GM21576 (cell line): ENCODE measurements around the gene ACTR3C.
"Not testable (repeated sequence)": the region's sequence is repeated elsewhere in the genome, so short reads cannot be mapped to it uniquely, and the experiment has no call there.

ENCODE experiments used
- ATAC-seq: cut with Tn5 transposase; IDR thresholded peaks from one replicate; pipeline ENCODE4 v1.9.1; 2021; ENCODE audit warnings: mild to moderate bottlenecking, moderate library complexity; ENCODE audit not compliant: unreplicated experiment

The ACTR3C gene

DNA sequence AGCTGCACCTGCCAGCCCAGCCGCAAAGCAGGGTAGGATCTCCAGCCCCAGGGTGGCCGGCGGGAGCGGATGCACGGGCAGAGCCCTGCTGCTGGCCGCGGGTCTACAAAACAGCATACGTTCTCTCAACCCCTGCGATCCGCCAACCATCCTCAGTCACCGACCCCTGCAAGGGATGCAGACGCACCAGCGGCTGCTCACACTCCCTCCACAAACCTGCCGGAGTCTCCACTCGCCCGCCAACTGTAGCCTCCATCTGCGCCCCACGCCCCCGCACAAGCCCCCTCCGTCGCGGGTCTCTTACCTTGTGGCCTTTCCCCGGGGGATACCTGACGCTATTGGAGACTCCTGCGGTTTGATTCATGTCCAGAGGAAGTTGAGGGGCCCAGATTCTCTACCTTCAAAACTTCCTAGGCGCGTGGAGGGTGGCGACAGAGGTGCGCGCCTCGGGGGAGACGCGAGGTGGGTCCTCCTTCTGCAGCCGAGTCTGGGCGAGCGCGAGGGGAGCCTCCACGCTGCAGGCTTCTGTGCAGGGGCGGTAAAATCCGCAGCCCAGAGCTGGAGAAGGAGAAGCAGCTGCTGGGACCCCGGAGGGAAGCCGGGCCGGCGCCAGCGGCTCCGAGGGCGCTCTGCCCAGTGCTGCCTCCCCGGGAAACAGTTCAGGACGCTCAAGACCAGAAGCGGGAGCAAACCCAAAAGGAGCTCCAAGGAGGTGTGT, 103.2 kb downstream of the ACTR3C start:
- ATAC-seq = not testable (repeated sequence)

DNA sequence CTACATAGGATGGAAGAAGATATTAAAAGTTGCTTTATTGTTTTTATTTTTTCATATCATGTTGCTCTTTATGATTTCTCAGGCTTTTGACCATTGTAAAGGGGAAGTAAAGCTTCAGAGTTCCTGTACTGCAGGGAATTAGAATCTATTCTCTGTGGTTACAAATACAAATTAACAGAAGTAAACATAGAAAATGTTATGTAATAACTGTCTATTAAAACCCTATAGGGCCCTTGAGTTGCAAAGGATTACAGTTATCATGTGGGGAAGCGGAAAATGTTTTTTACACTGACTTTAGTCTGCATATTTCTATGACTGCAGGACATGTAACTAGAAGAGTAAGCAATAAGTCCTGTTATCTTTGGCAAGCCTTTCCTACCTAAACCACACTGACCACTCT, 116.5 kb downstream of the ACTR3C start:
- not testable (repeated sequence) for ATAC-seq

DNA sequence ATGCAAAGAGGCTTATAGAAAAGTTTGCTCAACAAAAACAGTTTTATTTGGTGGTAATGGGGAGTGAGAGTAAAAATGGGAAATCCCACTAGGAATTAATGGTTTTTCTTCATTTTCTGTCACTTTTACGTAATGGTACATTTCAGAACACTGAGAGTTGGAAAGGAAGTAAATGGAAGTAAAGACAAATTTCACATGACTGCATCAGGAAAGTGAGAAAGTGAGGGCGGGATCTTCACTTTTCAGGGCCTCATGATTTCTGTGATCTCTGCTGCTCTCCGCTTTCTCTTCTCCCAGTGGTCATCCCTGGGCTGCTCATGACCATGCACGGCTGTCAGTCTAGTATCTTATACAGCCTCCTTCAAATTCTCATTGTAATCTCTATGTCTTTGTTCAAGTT, 117.5 kb downstream of the ACTR3C start:
- not testable (repeated sequence) for ATAC-seq

DNA sequence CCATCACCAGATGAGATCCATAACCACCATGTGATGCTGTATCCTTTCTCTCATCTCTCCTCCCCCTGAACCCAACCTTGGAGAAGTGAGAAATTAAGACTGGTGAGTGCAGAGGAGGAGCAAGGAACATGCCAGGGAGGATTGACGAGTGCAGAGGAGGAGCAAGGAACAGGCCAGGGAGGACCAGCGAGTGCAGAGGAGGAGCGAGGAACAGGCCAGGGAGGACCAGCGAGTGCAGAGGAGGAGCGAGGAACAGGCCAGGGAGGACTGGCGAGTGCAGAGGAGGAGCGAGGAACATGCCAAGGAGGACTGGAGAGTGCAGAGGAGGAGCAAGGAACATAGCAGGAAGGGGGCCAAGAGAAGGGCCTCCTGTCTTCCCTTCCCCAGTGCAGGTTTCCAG, 118.8 kb downstream of the ACTR3C start:
- not testable (repeated sequence) for ATAC-seq

DNA sequence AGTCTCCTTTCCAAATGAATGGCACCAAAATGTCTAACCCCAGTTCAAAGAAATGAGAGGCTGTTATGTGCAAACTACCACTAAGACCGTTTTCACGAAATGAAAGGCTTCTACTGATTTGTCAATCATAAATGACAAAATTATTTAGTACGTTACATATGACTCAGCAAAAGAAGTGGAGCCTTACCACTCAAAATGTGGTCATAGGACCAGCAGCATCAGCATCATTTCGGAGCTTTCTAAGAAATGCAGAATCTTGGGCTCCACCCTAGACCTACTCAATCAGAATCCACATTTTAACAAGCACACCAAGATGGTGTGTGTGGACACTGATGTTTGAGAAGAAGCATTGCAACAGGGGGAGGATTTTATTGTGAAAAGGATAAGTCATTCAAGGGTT, 120.5 kb downstream of the ACTR3C start:
- ATAC-seq = not testable (repeated sequence)
